H1 (cell line): Measurements from ENCODE around the gene LY6G5C. TPM values are rescaled to one million over a fixed set of nuclear protein-coding genes. Genes with fewer than 3 reads are reported as not detected.

Experiments
- CHD7 ChIP-seq: fragments of 300-600 bp; sonication (generic); IDR thresholded peaks from 2 replicates; pipeline ENCODE4 v1.7.1; 2012; ENCODE audit warnings: low read length, moderate library complexity, mild to moderate bottlenecking, inconsistent platforms; ENCODE audit not compliant: insufficient replicate concordance
- polyA plus RNA-seq, 7 experiments: library from polyadenylated mRNA; depleted of rRNA in 3 of 7; stranded (reverse) in 5 of 7; unstranded in 2 of 7; fragments of >200 nt in 5 of 7; fragments of 200-250 nt in 2 of 7; gene quantifications; 1 replicate in 5 of 7; 2 replicates in 1 of 7; 4 replicates in 1 of 7; pipeline versions ENCODE4 v1.2.1 to v1.2.3, GENCODE V29; 2011 to 2013; ENCODE audit warnings: missing spikeins in 2 of 7, mixed read lengths in 2 of 7
- total RNA-seq: library from RNA; stranded (reverse); fragmentation: NEBNext Ultra II Directional; extraction: Animal tissue kit (Norgen Biotek cat#: 25700); gene quantifications from 2 replicates; pipeline ENCODE4 v1.2.1, GENCODE V29; 2021

Gene LY6G5C
- total and polyA plus RNA-seq, 2 of the 8 experiments (the other 6 are each of a cell fraction or from before 2014, with no cell fraction given) = 1.1 to 1.8 TPM

DNA sequence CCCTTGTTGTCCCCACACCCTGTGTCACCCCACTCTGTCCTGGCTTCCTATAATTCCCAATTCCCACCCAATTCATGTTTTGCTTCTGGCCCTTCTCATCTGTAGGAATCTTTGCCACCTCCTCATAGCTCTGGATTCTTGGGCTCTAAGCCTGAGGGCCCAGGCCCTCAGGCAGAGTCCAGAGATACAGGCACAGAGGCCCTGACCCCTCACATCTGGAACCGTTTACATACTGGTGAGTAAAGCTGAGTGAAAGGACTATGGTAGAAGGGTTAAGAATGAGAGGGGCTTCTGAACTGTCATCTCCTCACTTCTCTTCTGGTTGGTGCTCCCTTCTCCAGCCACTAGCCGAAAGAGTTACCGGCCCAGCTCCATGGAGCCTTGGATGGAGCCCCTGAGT is 46.7 kb downstream of the LY6G5C start (continued):
- no peak for TF ChIP-seq CHD7
